ENCODE results near the gene JUND.
A peak's percentile ranks its signal among the peaks of the same experiment; 100 is the strongest.

Gene JUND

GRCh38 chr19:18234194-18234593 is 47.2 kb downstream of the JUND start:
- no peak for TF ChIP-seq RAD21 (IDR thresholded peaks at IDR 0.05; ENCODE audit: low read depth)
- TF ChIP-seq NFIC (IDR thresholded peaks at IDR 0.05): no peak
- no peak for TF ChIP-seq EP300 (IDR thresholded peaks at IDR 0.05; ENCODE audit: borderline replicate concordance)

- TF ChIP-seq YY1 (IDR thresholded peaks at IDR 0.05; ENCODE audit: low read depth) (0 out of 2 replicates have a peak, but pooled peaks have one; percentile 18), CEBPB (IDR thresholded peaks at IDR 0.05) (no peak), FOXM1 (IDR thresholded peaks at IDR 0.05; ENCODE audit: borderline replicate concordance, low read depth) (no peak)
- TF ChIP-seq, protein P1, sequence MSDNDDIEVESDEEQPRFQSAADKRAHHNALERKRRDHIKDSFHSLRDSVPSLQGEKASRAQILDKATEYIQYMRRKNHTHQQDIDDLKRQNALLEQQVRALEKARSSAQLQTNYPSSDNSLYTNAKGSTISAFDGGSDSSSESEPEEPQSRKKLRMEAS (IDR thresholded peaks at IDR 0.05): peak; percentile 58
- TF ChIP-seq, protein P2, sequence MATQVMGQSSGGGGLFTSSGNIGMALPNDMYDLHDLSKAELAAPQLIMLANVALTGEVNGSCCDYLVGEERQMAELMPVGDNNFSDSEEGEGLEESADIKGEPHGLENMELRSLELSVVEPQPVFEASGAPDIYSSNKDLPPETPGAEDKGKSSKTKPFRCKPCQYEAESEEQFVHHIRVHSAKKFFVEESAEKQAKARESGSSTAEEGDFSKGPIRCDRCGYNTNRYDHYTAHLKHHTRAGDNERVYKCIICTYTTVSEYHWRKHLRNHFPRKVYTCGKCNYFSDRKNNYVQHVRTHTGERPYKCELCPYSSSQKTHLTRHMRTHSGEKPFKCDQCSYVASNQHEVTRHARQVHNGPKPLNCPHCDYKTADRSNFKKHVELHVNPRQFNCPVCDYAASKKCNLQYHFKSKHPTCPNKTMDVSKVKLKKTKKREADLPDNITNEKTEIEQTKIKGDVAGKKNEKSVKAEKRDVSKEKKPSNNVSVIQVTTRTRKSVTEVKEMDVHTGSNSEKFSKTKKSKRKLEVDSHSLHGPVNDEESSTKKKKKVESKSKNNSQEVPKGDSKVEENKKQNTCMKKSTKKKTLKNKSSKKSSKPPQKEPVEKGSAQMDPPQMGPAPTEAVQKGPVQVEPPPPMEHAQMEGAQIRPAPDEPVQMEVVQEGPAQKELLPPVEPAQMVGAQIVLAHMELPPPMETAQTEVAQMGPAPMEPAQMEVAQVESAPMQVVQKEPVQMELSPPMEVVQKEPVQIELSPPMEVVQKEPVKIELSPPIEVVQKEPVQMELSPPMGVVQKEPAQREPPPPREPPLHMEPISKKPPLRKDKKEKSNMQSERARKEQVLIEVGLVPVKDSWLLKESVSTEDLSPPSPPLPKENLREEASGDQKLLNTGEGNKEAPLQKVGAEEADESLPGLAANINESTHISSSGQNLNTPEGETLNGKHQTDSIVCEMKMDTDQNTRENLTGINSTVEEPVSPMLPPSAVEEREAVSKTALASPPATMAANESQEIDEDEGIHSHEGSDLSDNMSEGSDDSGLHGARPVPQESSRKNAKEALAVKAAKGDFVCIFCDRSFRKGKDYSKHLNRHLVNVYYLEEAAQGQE (IDR thresholded peaks at IDR 0.05; ENCODE audit: low read depth): peak; percentile 86
Observed at GRCh38 chr19:18233224-18233825, 48.1 kb downstream of the JUND start.

DNA sequence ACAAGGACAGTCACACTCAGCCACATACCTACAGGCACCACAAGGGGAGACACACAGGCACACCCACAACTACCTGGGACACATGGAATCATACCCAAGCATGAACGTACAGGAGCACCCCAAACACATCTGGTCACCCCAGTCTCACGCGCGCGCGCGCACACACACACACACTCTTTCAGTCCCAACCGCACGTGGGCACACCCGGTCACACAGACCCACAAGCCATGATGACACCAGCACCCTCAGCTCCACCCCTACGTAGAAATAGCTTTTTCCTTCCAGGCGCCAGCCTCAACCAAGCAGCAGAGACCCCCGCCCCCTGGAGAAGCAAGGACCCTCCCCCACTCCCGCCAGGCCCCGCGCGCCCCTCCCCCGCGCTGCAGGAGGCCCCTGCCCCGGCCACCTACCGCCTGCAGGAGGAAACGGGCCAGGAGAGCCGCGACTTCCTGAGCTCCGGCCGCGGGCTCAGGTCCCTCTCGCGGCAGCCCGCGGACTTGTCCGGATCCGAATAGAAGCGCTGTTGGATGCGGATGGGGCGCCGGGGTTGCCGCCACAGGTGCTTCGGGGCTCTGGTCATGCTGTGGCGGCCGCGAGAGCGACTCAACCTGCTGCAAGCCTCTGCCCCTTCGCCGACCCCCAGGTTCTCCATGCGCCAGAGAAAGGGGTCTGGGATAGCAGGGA is 48.7 kb downstream of the JUND start:
- no peak for TF ChIP-seq NFIC (IDR thresholded peaks at IDR 0.05)
- no peak for TF ChIP-seq EP300 (IDR thresholded peaks at IDR 0.05; ENCODE audit: borderline replicate concordance)
- no peak for TF ChIP-seq TCF12 (IDR thresholded peaks at IDR 0.05; ENCODE audit: low read depth)
- no peak for TF ChIP-seq YY1 (IDR thresholded peaks at IDR 0.05; ENCODE audit: low read depth)
- TF ChIP-seq TEAD4 (IDR thresholded peaks at IDR 0.05): no peak

DNA sequence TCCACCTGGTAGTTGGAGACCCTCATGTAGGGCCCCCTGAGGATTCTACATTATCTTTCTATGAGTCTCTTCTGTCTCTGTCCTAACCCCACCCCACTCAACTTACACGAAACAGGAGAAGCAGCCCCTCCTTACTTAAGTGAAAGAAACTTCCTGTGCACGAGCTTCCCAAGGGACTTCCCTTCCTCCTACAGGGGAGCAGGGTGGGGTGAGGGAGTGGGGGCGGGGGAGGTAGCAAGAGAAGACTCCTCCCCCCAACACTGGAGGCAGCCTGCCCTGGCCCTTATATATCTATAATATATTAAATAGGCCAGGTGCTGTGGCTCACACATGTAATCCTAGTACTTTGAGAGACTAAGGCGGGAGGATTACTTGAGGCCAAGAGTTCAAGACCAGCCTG is 49.6 kb downstream of the JUND start:
- TF ChIP-seq YY1 (IDR thresholded peaks at IDR 0.05; ENCODE audit: low read depth) (no peak), CREB1 (IDR thresholded peaks at IDR 0.05; ENCODE audit: low read depth) (no peak), CEBPB (IDR thresholded peaks at IDR 0.05) (no peak), TAF1 (IDR thresholded peaks at IDR 0.05; ENCODE audit: low read depth) (no peak), RAD21 (IDR thresholded peaks at IDR 0.05; ENCODE audit: low read depth) (no peak), EP300 (IDR thresholded peaks at IDR 0.05; ENCODE audit: borderline replicate concordance) (no peak), EGR1 (IDR thresholded peaks at IDR 0.05) (no peak), ZBTB7A (IDR thresholded peaks at IDR 0.05; ENCODE audit: low read depth) (no peak), TEAD4 (IDR thresholded peaks at IDR 0.05) (no peak), NFIC (IDR thresholded peaks at IDR 0.05) (no peak)
- TF ChIP-seq, protein P3, sequence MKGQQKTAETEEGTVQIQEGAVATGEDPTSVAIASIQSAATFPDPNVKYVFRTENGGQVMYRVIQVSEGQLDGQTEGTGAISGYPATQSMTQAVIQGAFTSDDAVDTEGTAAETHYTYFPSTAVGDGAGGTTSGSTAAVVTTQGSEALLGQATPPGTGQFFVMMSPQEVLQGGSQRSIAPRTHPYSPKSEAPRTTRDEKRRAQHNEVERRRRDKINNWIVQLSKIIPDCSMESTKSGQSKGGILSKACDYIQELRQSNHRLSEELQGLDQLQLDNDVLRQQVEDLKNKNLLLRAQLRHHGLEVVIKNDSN (IDR thresholded peaks at IDR 0.05): no peak
- TF ChIP-seq, protein P1 (IDR thresholded peaks at IDR 0.05): no peak

DNA sequence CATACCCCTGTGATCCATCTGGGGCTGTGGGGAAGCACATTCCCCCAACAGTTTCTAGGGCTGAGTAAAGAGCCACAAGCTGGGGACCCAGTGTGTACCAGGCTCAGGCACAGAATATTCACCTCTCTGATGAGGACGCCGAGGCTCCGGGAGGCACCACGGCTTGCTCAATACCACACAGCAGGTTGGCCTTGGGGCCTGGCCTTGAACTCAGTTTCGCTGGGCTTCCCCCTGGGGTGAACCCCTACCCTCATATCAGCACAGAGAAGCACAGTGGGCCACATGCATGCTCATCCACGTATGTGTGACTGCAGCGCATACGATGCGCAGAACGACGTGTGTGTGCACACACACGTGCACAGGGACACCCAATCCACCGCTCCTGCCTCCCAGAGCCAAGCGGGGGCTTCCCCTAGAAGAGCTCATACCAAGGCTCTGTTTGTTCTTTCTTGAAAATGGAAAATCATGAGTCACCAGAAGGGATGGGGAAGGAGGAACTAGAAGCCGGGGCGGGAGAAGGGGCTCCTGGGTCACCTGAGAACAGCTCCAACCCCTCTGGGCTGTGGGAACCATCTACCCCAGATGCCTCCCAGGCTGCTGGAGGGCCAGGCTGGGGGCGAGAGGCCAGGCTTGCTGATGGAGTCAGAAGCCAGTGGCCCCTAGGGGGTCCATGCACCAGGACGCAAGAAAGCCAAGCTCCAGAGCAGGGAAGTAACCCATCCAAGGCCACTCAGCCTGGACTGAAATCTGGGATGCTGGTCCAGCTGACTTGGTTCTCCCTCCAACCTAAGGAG is 50.3 kb downstream of the JUND start:
- TF ChIP-seq TCF12 (IDR thresholded peaks at IDR 0.05; ENCODE audit: low read depth): no peak
- TF ChIP-seq FOXM1 (IDR thresholded peaks at IDR 0.05; ENCODE audit: borderline replicate concordance, low read depth): no peak
- no peak for TF ChIP-seq ZBTB7A (IDR thresholded peaks at IDR 0.05; ENCODE audit: low read depth)
- TF ChIP-seq TAF1 (IDR thresholded peaks at IDR 0.05; ENCODE audit: low read depth): no peak
- TF ChIP-seq YY1 (IDR thresholded peaks at IDR 0.05; ENCODE audit: low read depth): no peak
- no peak for TF ChIP-seq NFIC (IDR thresholded peaks at IDR 0.05)
- no peak for TF ChIP-seq RAD21 (IDR thresholded peaks at IDR 0.05; ENCODE audit: low read depth)
- no peak for TF ChIP-seq EP300 (IDR thresholded peaks at IDR 0.05; ENCODE audit: borderline replicate concordance)
- TF ChIP-seq, protein P1 (IDR thresholded peaks at IDR 0.05): no peak
- TF ChIP-seq, protein P2 (IDR thresholded peaks at IDR 0.05; ENCODE audit: low read depth): no peak; the same call in 1 of the 2 replicates
- TF ChIP-seq CREB1 (IDR thresholded peaks at IDR 0.05; ENCODE audit: low read depth): no peak

DNA sequence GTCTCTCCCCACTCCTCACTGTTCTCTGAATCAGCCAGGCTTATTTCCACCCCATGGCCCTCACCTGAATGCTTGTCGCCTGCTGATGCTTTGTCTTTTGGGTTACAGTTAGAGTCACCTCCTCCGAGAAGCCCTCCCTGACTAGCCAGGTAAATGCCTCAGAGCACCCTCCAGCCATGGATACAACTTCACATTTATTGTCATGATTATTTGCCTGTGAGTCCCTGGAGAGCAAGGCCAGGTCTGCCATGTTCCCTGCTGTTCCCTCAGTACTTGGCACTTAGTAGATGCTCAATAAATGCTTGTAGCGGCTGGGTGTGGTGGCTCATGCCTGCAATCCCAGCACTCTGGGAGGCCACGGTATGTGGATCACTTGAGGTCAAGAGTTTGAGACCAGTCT is 51.5 kb downstream of the JUND start:
- no peak for TF ChIP-seq CEBPB (IDR thresholded peaks at IDR 0.05)
- no peak for TF ChIP-seq EGR1 (IDR thresholded peaks at IDR 0.05)
- TF ChIP-seq TCF12 (IDR thresholded peaks at IDR 0.05; ENCODE audit: low read depth): no peak
- TF ChIP-seq EP300 (IDR thresholded peaks at IDR 0.05; ENCODE audit: borderline replicate concordance): no peak
- no peak for TF ChIP-seq NFIC (IDR thresholded peaks at IDR 0.05)
- TF ChIP-seq, protein P2 (IDR thresholded peaks at IDR 0.05; ENCODE audit: low read depth): no peak
- no peak for TF ChIP-seq TAF1 (IDR thresholded peaks at IDR 0.05; ENCODE audit: low read depth)
- no peak for TF ChIP-seq ZBTB7A (IDR thresholded peaks at IDR 0.05; ENCODE audit: low read depth)
- no peak for TF ChIP-seq RAD21 (IDR thresholded peaks at IDR 0.05; ENCODE audit: low read depth)
- TF ChIP-seq, protein P3 (IDR thresholded peaks at IDR 0.05): no peak
- no peak for TF ChIP-seq YY1 (IDR thresholded peaks at IDR 0.05; ENCODE audit: low read depth)
